ENCODE measurements around the gene HEYL. TPM values are rescaled to one million over a fixed set of nuclear protein-coding genes. Genes with fewer than 3 reads are reported as not detected.

HEYL gene
- total and polyA plus RNA-seq, 2 of the 8 experiments (the other 6 are each of a cell fraction or from before 2014, with no cell fraction given): 1.8 to 3.1 TPM

GRCh38 chr1:39652554-39652953 lies 13.1 kb upstream of the HEYL start (continued):
- no peak for TF ChIP-seq CHD7 (IDR thresholded peaks at IDR 0.05; ENCODE audit: insufficient replicate concordance, low read length)
- no peak for TF ChIP-seq FOSL1 (IDR thresholded peaks at IDR 0.05; ENCODE audit: insufficient read depth, low read depth, low read length)
- TF ChIP-seq TBP (IDR thresholded peaks at IDR 0.05; ENCODE audit: low read depth, low read length): no peak
- no peak for TF ChIP-seq RFX5 (IDR thresholded peaks at IDR 0.05; ENCODE audit: borderline replicate concordance, low read depth, low read length)
- no peak for TF ChIP-seq BRCA1 (IDR thresholded peaks at IDR 0.05; ENCODE audit: low read depth, low read length)
- no peak for TF ChIP-seq TAF1 (IDR thresholded peaks at IDR 0.05; ENCODE audit: low read depth, low read length)
- TF ChIP-seq SIX5 (IDR thresholded peaks at IDR 0.05; ENCODE audit: low read depth, low read length): no peak
